H1 (cell line): ENCODE data around the gene NIPAL4. TPM values are rescaled to one million over a fixed set of nuclear protein-coding genes. Genes with fewer than 3 reads are reported as not detected.

Experiments used
- BRCA1 ChIP-seq: IDR thresholded peaks from 2 replicates; pipeline ENCODE4 v1.6.1; 2012; ENCODE audit warnings: low read depth, low read length, improper control_type of control experiment
- CBX8 ChIP-seq: fragments of 300-800, 300-1000 bp; sonication (generic); IDR thresholded peaks from 2 replicates; pipeline ENCODE4 v1.7.1; 2016; ENCODE audit warnings: low read depth, low read length, borderline replicate concordance
- HDAC2 ChIP-seq, 2 experiments: fragments of 300-600 bp in 1 of 2; sonication (generic) in 1 of 2; IDR thresholded peaks; 2 replicates each; pipeline ENCODE4 v1.6.1; 2011 to 2012; ENCODE audit warnings: low read depth in 2 of 2, low read length in 2 of 2, mild to moderate bottlenecking in 2 of 2, moderate library complexity in 2 of 2, borderline replicate concordance in 1 of 2, inconsistent platforms in 1 of 2
- JUND ChIP-seq: IDR thresholded peaks from 2 replicates; pipeline ENCODE4 v1.6.1; 2011; ENCODE audit warnings: mild to moderate bottlenecking, improper control_type of control experiment, low read length
- KDM1A ChIP-seq: fragments of 200-600, 300-600 bp; sonication (generic); IDR thresholded peaks from 2 replicates; pipeline ENCODE4 v1.7.1; 2016; ENCODE audit warnings: mild to moderate bottlenecking, low read length, borderline replicate concordance
- TEAD4 ChIP-seq: IDR thresholded peaks from 2 replicates; pipeline ENCODE4 v1.6.1; 2012; ENCODE audit warnings: low read depth, low read length, inconsistent platforms, mixed read lengths
- polyA plus RNA-seq, 7 experiments: library from polyadenylated mRNA; depleted of rRNA in 3 of 7; stranded (reverse) in 5 of 7; unstranded in 2 of 7; fragments of >200 nt in 5 of 7; fragments of 200-250 nt in 2 of 7; gene quantifications; 1 replicate in 5 of 7; 2 replicates in 1 of 7; 4 replicates in 1 of 7; pipeline versions ENCODE4 v1.2.1 to v1.2.3, GENCODE V29; 2011 to 2013; ENCODE audit warnings: missing spikeins in 2 of 7, mixed read lengths in 2 of 7
- total RNA-seq: library from RNA; stranded (reverse); fragmentation: NEBNext Ultra II Directional; extraction: Animal tissue kit (Norgen Biotek cat#: 25700); gene quantifications from 2 replicates; pipeline ENCODE4 v1.2.1, GENCODE V29; 2021

Gene NIPAL4
- total and polyA plus RNA-seq, 2 of the 8 experiments (the other 6 are each of a cell fraction or from before 2014, with no cell fraction given), result 0.09 to 0.20 TPM

GRCh38 chr5:157463621-157464518, 3.9 kb downstream of the NIPAL4 start (continued):
- TF ChIP-seq BRCA1 (no peak), TEAD4 (no peak), CBX8 (no peak), HDAC2 (IDR thresholded peaks at IDR 0.05; ENCODE audit: borderline replicate concordance in 1 of 2, low read depth in 2 of 2, low read length in 2 of 2) (no peak), KDM1A (no peak), JUND (no peak)
